Measurements from ENCODE around the gene RNF167. TPM values are rescaled to one million over a fixed set of nuclear protein-coding genes. Genes with fewer than 3 reads are reported as not detected.

Gene RNF167
- total and polyA plus RNA-seq, 2 of the 13 experiments (the other 11 are each of a cell fraction or from before 2014, with no cell fraction given) = 44.1 to 45.4 TPM

GRCh38 chr17:4950075-4950745 is 10.1 kb downstream of the RNF167 start (continued):
- TF ChIP-seq ZNF770 (CRISPR knock-in tag; IDR thresholded peaks at IDR 0.05) (no peak; the same call in 1 of the 2 replicates), WIZ (CRISPR knock-in tag; IDR thresholded peaks at IDR 0.05) (no peak), ZNF333 (CRISPR knock-in tag; IDR thresholded peaks at IDR 0.05; ENCODE audit: borderline replicate concordance) (no peak), SIN3A (IDR thresholded peaks at IDR 0.05; ENCODE audit: borderline replicate concordance, low read depth, low read length) (peak; percentile 65; the same call in 1 of the 2 replicates), PHF8 (CRISPR knock-in tag; IDR thresholded peaks at IDR 0.05) (no peak; the same call in 1 of the 2 replicates), ISL2 (CRISPR knock-in tag; IDR thresholded peaks at IDR 0.05) (no peak), U2AF1 (optimal IDR thresholded peaks at IDR 0.05; ENCODE audit: low read depth, low read length) (no peak), ZNF775 (CRISPR knock-in tag; IDR thresholded peaks at IDR 0.05; ENCODE audit: borderline replicate concordance) (no peak), ZNF7 (CRISPR knock-in tag; IDR thresholded peaks at IDR 0.05) (no peak), ZNF235 (CRISPR knock-in tag; IDR thresholded peaks at IDR 0.05; ENCODE audit: borderline replicate concordance) (no peak), ZMAT3 (CRISPR knock-in tag; conservative IDR thresholded peaks at IDR 0.05) (no peak), HOMEZ (CRISPR knock-in tag; IDR thresholded peaks at IDR 0.05; ENCODE audit: low read depth) (no peak), ZNF326 (CRISPR knock-in tag; IDR thresholded peaks at IDR 0.05; ENCODE audit: borderline replicate concordance) (no peak), MTF2 (CRISPR knock-in tag; IDR thresholded peaks at IDR 0.05; ENCODE audit: borderline replicate concordance) (peak; percentile 73; the same call in 1 of the 2 replicates), ZNF788 (CRISPR knock-in tag; IDR thresholded peaks at IDR 0.05; ENCODE audit: borderline replicate concordance) (no peak), ZNF646 (CRISPR knock-in tag; IDR thresholded peaks at IDR 0.05) (no peak), ZMAT5 (CRISPR knock-in tag; IDR thresholded peaks at IDR 0.05; ENCODE audit: borderline replicate concordance, low read depth) (no peak), LCORL (IDR thresholded peaks at IDR 0.05) (no peak), LCORL (CRISPR knock-in tag; IDR thresholded peaks at IDR 0.05) (peak; percentile 58; the same call in 1 of the 2 replicates)

Data from HepG2 (cell line).